Upper lobe of left lung (tissue), 6 donors: ENCODE results near the gene CYP27C1. TPM values are rescaled to one million over a fixed set of nuclear protein-coding genes. Genes with fewer than 3 reads are reported as not detected.

ENCODE experiments used
- ATAC-seq, 2 donors: fragments of 200-7000 bp; cut with Tn5 transposase; one replicate each; pipeline ENCODE4 v1.9.1; 2022; ENCODE audit warnings: mild to moderate bottlenecking in 2 of 2, moderate library complexity in 2 of 2; ENCODE audit not compliant: low FRiP score in 2 of 2
- DNase-seq, 2 donors: peaks; one replicate each; pipeline ENCODE4 v3.0.0-alpha.2; 2019 to 2020
- H3K27ac ChIP-seq, 4 donors: fragments of 200-600 bp; sonication (generic); one replicate each; pipeline ENCODE4 v1.5.1; 2016 to 2019
- H3K27me3 ChIP-seq, 4 donors: fragments of 200-600 bp; sonication (generic); one replicate each; pipeline ENCODE4 v1.5.1; 2017 to 2019
- H3K36me3 ChIP-seq, 4 donors: fragments of 200-600 bp; sonication (generic); one replicate each; pipeline ENCODE4 v1.5.1; 2016 to 2019
- H3K4me1 ChIP-seq, 4 donors: fragments of 200-600 bp; sonication (generic); one replicate each; pipeline ENCODE4 v1.5.1; 2018 to 2019
- H3K4me3 ChIP-seq, 4 donors: fragments of 200-600 bp; sonication (generic); one replicate each; pipeline ENCODE4 v1.5.1; 2017 to 2019; ENCODE audit warnings: mild to moderate bottlenecking in 2 of 4, moderate library complexity in 1 of 4
- H3K9me3 ChIP-seq, 4 donors: fragments of 200-600 bp; sonication (generic); one replicate each; pipeline ENCODE4 v1.5.1; 2018 to 2019
- EP300 ChIP-seq, 4 donors: sonication (generic); formaldehyde crosslinking; IDR thresholded peaks; one replicate each; pipeline ENCODE4 v1.5.1; 2017; ENCODE audit warnings: antibody characterized with exemption in 4 of 4, control low read depth in 2 of 4
- POLR2A ChIP-seq, 4 donors: fragments of 450-650 bp; IDR thresholded peaks; one replicate each; pipeline ENCODE4 v1.5.1; 2016 to 2017; ENCODE audit warnings: antibody characterized with exemption in 4 of 4, mild to moderate bottlenecking in 2 of 4
- POLR2AphosphoS5 ChIP-seq, 2 donors: sonication (generic); formaldehyde crosslinking; IDR thresholded peaks; one replicate each; pipeline ENCODE4 v1.5.1; 2017; ENCODE audit warnings: antibody characterized with exemption in 2 of 2
- WGBS, 2 donors: methylation state at CpG; one replicate each; pipeline ENCODE4 v1.1.5; 2017 to 2018; 5-methylcytosine and 5-hydroxymethylcytosine counted together
- total RNA-seq, 6 donors: library from RNA; depleted of rRNA in 4 of 6; stranded (reverse); fragments of >200 nt in 4 of 6; gene quantifications; one replicate each; pipeline versions ENCODE4 v1.1.0 to v1.2.1, GENCODE V29; 2016 to 2021
- TF ChIP-seq, protein P1 (sequence below), 6 experiments: fragments of 450-650 bp in 4 of 6; fragments of 200-600 bp in 2 of 6; sonication (generic) in 2 of 6; IDR thresholded peaks; one replicate each; pipeline ENCODE4 v1.5.1; 2016 to 2019; ENCODE audit warnings: antibody characterized with exemption in 6 of 6
- donor health status: DM: no; HTN: no; CAD: no; lungs with moderate emphysema.
- donor health status: DM: no; HTN: yes; CAD: no; lungs with severe emphysema.

CYP27C1 gene
- total RNA-seq, 6 donors from 2014 or later, result 0.11 to 0.39 (median 0.14) TPM; not detected in 2

DNA sequence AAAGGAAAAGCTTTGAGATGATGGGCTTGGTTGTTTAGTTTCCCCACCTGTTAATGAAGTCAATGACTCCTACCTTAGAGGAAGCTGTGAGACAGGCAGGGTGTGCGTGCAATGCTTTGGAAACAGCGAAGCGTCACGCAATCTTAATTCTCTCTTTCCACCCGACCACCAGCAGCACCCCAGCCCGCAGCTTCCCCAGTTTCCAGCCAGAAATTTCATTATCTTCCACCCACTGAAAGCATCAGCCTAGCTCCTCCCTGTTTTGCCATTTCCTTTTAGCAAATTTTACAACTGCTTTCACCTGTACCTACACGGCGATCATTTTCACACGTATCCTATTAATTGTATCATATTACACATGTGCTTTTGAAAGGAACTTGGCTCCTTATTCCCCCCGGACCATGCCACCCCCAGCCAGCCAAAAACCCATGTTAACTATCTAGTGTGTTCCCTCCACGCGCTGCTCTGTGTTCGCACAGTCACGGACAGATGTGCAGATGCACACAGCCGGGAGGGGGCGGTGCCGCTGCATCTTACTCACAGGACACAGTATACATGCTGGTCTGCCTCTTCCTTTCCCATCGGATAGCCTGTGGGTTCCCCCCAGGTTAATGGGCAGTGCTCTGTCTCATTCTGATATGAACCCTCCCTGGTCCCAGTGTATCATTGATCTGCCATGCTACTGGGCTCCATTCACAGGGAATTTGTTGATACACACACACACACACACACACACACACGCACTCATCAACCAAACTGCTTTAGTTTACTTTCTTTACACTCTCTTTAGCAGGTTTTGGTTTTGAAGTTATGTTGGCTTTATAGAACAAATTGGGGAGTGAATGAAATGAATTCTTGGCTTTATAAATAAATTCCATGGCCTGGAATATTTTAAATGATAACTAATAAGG, 22.4 kb downstream of the CYP27C1 start:
- Histone ChIP-seq H3K27ac (no peak overlapping the region), H3K27me3 (no peaks in the 10 kb centered on the region), H3K4me1 (no peaks in the 10 kb centered on the region), H3K4me3 (no peak overlapping the region), H3K36me3 (no peaks in the 10 kb centered on the region), H3K9me3 (no peaks in the 10 kb centered on the region)
- TF ChIP-seq EP300 (IDR thresholded peaks at IDR 0.05) (no peak), POLR2A (IDR thresholded peaks at IDR 0.05) (no peak), POLR2AphosphoS5 (IDR thresholded peaks at IDR 0.05) (no peak)
- TF ChIP-seq, protein P1, sequence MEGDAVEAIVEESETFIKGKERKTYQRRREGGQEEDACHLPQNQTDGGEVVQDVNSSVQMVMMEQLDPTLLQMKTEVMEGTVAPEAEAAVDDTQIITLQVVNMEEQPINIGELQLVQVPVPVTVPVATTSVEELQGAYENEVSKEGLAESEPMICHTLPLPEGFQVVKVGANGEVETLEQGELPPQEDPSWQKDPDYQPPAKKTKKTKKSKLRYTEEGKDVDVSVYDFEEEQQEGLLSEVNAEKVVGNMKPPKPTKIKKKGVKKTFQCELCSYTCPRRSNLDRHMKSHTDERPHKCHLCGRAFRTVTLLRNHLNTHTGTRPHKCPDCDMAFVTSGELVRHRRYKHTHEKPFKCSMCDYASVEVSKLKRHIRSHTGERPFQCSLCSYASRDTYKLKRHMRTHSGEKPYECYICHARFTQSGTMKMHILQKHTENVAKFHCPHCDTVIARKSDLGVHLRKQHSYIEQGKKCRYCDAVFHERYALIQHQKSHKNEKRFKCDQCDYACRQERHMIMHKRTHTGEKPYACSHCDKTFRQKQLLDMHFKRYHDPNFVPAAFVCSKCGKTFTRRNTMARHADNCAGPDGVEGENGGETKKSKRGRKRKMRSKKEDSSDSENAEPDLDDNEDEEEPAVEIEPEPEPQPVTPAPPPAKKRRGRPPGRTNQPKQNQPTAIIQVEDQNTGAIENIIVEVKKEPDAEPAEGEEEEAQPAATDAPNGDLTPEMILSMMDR (IDR thresholded peaks at IDR 0.05), result peak in 5 of 6 experiments; percentile 17 to 55 (median 41)
- ATAC-seq (peak; percentile 79 to 87), DNase-seq (peak; percentile 64 to 86)
- 57 to 63% methylated on average over 19 of the region's 19 CpGs for WGBS, 2 donors

GRCh38 chr2:127196998-127197397, 23.1 kb downstream of the CYP27C1 start:
- ATAC-seq (no peak), DNase-seq (no peak)
- no peaks in the 10 kb centered on the region for H3K4me1 ChIP-seq
- no peak overlapping the region for H3K4me3 ChIP-seq
- H3K27ac ChIP-seq, result no peak overlapping the region
- 87 to 89% methylated on average over 4 of the region's 4 CpGs for WGBS, 2 donors
- no peaks in the 10 kb centered on the region for H3K27me3 ChIP-seq
- H3K36me3 ChIP-seq, result no peaks in the 10 kb centered on the region
- no peaks in the 10 kb centered on the region for H3K9me3 ChIP-seq
- TF ChIP-seq, protein P1 (IDR thresholded peaks at IDR 0.05), result peak in 3 of 6 experiments; percentile 26 to 48 (median 30)
- no peak for TF ChIP-seq EP300 (IDR thresholded peaks at IDR 0.05)
- no peak for TF ChIP-seq POLR2A (IDR thresholded peaks at IDR 0.05)
- TF ChIP-seq POLR2AphosphoS5 (IDR thresholded peaks at IDR 0.05), result no peak

DNA sequence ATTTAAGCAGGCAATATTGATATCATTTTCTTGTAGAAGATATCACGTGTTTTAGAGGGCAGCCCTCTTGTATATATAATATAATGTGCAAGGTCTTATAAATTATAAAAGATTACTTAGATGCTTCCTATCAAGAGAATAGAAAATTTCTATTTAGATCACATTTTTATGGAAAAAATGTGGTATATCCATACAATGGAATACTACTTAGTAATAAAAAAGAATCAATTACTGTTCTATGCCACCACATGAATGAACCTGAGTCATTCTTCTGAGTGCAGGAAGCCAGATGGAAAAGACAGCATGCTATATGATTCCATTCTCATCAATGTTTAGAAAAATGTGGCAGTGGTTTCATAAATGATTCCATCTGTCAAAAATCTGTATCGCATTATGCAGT, 23.6 kb downstream of the CYP27C1 start:
- TF ChIP-seq POLR2A (IDR thresholded peaks at IDR 0.05), result no peak
- TF ChIP-seq EP300 (IDR thresholded peaks at IDR 0.05), result no peak
- TF ChIP-seq, protein P1 (IDR thresholded peaks at IDR 0.05), result no peak
- TF ChIP-seq POLR2AphosphoS5 (IDR thresholded peaks at IDR 0.05), result no peak
- ATAC-seq, result no peak
- Histone ChIP-seq H3K4me1 (no peaks in the 10 kb centered on the region), H3K27me3 (no peaks in the 10 kb centered on the region), H3K4me3 (no peak overlapping the region), H3K9me3 (no peaks in the 10 kb centered on the region), H3K36me3 (no peaks in the 10 kb centered on the region), H3K27ac (no peak overlapping the region)
- no peak for DNase-seq
- 99 to 100% methylated on average over 2 of the region's 2 CpGs for WGBS, 2 donors

DNA sequence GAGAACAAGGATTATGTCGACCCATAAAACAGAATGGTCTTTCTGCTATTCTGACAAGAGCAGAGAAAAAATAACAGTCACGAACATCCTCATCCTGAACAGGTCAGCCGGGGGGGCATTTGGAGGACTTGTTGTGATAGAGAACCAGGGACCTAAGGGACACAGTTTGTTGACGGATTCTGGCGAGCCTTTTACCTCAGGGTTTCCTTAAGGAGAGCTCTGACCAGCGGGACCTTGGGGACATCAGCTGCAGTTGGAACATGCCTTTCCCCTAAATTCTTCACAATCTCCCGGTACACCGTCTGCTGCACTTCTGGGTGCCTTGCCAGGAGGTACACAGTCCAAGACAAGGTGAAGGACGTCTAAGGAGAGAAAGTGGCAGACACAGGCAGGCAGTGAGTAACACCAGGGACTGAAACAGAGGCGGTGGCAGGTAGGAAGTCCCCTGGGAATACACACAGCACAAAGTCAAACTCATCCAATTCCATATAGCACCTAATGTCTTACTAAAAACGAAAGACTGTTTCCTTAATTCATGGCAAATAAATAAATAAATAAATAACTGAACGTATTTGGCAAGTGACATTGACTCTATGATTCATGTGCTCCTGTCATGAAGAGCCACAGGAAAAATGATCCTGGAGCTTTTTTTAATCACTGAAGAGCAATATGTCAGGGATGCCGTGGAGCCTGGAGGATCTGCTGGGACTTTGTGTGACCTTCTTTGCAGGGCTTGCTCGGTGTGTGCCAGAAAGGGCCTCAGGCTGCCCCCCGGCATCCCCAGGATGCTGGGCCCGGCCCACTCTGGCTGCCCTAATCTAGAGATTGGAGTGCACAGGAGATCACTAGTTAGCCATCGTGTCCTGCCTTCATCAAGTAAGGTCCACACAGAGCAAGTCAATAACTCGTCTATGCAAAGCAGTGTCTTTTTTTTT, 24.7 kb downstream of the CYP27C1 start:
- Histone ChIP-seq H3K36me3 (no peaks in the 10 kb centered on the region), H3K4me3 (no peak overlapping the region), H3K9me3 (no peaks in the 10 kb centered on the region), H3K27ac (no peak overlapping the region), H3K27me3 (no peaks in the 10 kb centered on the region), H3K4me1 (no peaks in the 10 kb centered on the region)
- 82 to 84% methylated on average over 18 of the region's 18 CpGs for WGBS, 2 donors
- DNase-seq (peak in 1 of 2 donors; percentile 40), ATAC-seq (no peak)
- TF ChIP-seq POLR2A (IDR thresholded peaks at IDR 0.05) (no peak), POLR2AphosphoS5 (IDR thresholded peaks at IDR 0.05) (no peak), EP300 (IDR thresholded peaks at IDR 0.05) (no peak)
- TF ChIP-seq, protein P1 (IDR thresholded peaks at IDR 0.05), result no peak
